Middle frontal gyrus (tissue), 1 donor: ENCODE results near the gene DDAH1.
A peak's percentile ranks its signal among the peaks of the same experiment; 100 is the strongest.

Source experiments
- DNase-seq: peaks from one replicate; pipeline ENCODE4 v3.0.0-alpha.2; 2015; ENCODE audit warnings: low spot score; ENCODE audit errors: extremely low spot score

The DDAH1 gene

GRCh38 chr1:85328713-85329397 is 136.1 kb downstream of the DDAH1 start:
- DNase-seq: no peak

- DNase-seq: no peak
Observed at GRCh38 chr1:85327759-85328158, 137.2 kb downstream of the DDAH1 start.

- DNase-seq: no peak
Observed at GRCh38 chr1:85326851-85327250, 138.1 kb downstream of the DDAH1 start.

- DNase-seq: no peak
Observed at GRCh38 chr1:85326336-85326735, 138.6 kb downstream of the DDAH1 start.

- no peak for DNase-seq
Observed at GRCh38 chr1:85325920-85326319, 139.0 kb downstream of the DDAH1 start.

- no peak for DNase-seq
Observed at GRCh38 chr1:85323770-85324169, 141.2 kb downstream of the DDAH1 start.

GRCh38 chr1:85322655-85323054 is 142.3 kb downstream of the DDAH1 start:
- no peak for DNase-seq

- DNase-seq: no peak
Observed at GRCh38 chr1:85321237-85321964, 143.6 kb downstream of the DDAH1 start.

- DNase-seq: no peak
Observed at GRCh38 chr1:85320371-85321131, 144.4 kb downstream of the DDAH1 start.

- DNase-seq: no peak
Observed at GRCh38 chr1:85319931-85320330, 145.0 kb downstream of the DDAH1 start.

- no peak for DNase-seq
Observed at GRCh38 chr1:85319491-85319890, 145.5 kb downstream of the DDAH1 start.

- no peak for DNase-seq
Observed at GRCh38 chr1:85318217-85318616, 146.7 kb downstream of the DDAH1 start.

GRCh38 chr1:85317560-85317959 is 147.4 kb downstream of the DDAH1 start:
- DNase-seq: no peak

- DNase-seq: no peak
Observed at GRCh38 chr1:85316321-85316720, 148.6 kb downstream of the DDAH1 start.

GRCh38 chr1:85315789-85316188 is 149.2 kb downstream of the DDAH1 start:
- DNase-seq: no peak

GRCh38 chr1:85314726-85315125 is 150.2 kb downstream of the DDAH1 start:
- DNase-seq: no peak

- DNase-seq: no peak
Observed at GRCh38 chr1:85313888-85314696, 150.9 kb downstream of the DDAH1 start.

- DNase-seq: no peak
Observed at GRCh38 chr1:85311818-85312217, 153.1 kb downstream of the DDAH1 start.

- DNase-seq: no peak
Observed at GRCh38 chr1:85308833-85309350, 156.1 kb downstream of the DDAH1 start.

GRCh38 chr1:85307987-85308832 is 156.7 kb downstream of the DDAH1 start:
- DNase-seq: peak; percentile 73
